K562 (cell line): Measurements from ENCODE around the gene TCOF1. TPM values are rescaled to one million over a fixed set of nuclear protein-coding genes. Genes with fewer than 3 reads are reported as not detected.

Source experiments
- ATAC-seq: fragments of 200-7000 bp; cut with Tn5 transposase; 3 replicates; pipeline ENCODE4 v1.9.1; 2020; ENCODE audit warnings: moderate library complexity
- BruUV-seq: library from RNA; stranded (reverse); fragments of 400-500 nt; replicated peaks from 2 replicates; lab custom pipeline; 2021; lab: Mats Ljungman, UMichigan
- CTCF ChIA-PET: fragments of 300-600 bp; formaldehyde crosslinking; extraction: SDS; loops from one replicate; lab custom pipeline; 2021; ENCODE audit warnings: low intra/inter-chr PET ratio; lab: Yijun Ruan, JAX
- POLR2A ChIA-PET: fragments of 300-600, 350-650 bp; sonication (Branson Sonifier 250); formaldehyde crosslinking; extraction: SDS; loops from one replicate; lab custom pipeline; 2021; ENCODE audit warnings: antibody characterized with exemption, inconsistent platforms; lab: Yijun Ruan, JAX
- DNase-seq, 4 experiments: peaks; one replicate each; pipeline versions ENCODE4 v3.0.0 to v3.0.0-alpha.2; 2011 to 2018; ENCODE audit warnings: low spot score in 3 of 4, mixed read lengths in 3 of 4; ENCODE audit errors: extremely low read depth in 1 of 4
- FAIRE-seq: peaks from 2 replicates; lab custom pipeline; 2011; peaks lifted over from hg19 to GRCh38; lab: Jason Lieb, UNC
- H2AFZ ChIP-seq: 2 replicates; pipeline ENCODE4 v1.6.0; 2011; ENCODE audit warnings: low read depth, low read length, control low read depth, inconsistent platforms
- H3K27ac ChIP-seq: fragments of 200-600 bp; 3 replicates; pipeline ENCODE4 v1.8.0; 2011; ENCODE audit warnings: low read depth, mild to moderate bottlenecking, control low read depth, inconsistent platforms, low read length, moderate library complexity, mixed read lengths; ENCODE audit errors: extremely low read depth
- H3K27me3 ChIP-seq, 2 experiments: fragments of 300-600 bp in 1 of 2; 2 replicates in 1 of 2; 3 replicates in 1 of 2; pipeline versions ENCODE4 v1.6.0 to v1.8.0; 2011; ENCODE audit warnings: inconsistent platforms in 2 of 2, low read length in 2 of 2, mild to moderate bottlenecking in 1 of 2, mixed read lengths in 1 of 2, moderate library complexity in 1 of 2; ENCODE audit not compliant: control insufficient read depth in 2 of 2, insufficient read depth in 2 of 2
- H3K36me3 ChIP-seq: fragments of 300-600 bp; 3 replicates; pipeline ENCODE4 v1.8.0; 2011; ENCODE audit warnings: mild to moderate bottlenecking, low read length, inconsistent platforms; ENCODE audit not compliant: control insufficient read depth, insufficient read depth
- H3K4me1 ChIP-seq, 2 experiments: fragments of 200-600 bp in 1 of 2; replicated peaks in 1 of 2; 2 replicates in 1 of 2; 3 replicates in 1 of 2; pipeline versions ENCODE4 v1.5.1 to v1.8.0; 2011; ENCODE audit warnings: inconsistent platforms in 2 of 2, low read length in 2 of 2, mild to moderate bottlenecking in 1 of 2, mixed read lengths in 1 of 2, moderate library complexity in 1 of 2; ENCODE audit not compliant: control insufficient read depth in 2 of 2, insufficient read depth in 2 of 2
- H3K4me2 ChIP-seq: 2 replicates; pipeline ENCODE4 v1.6.1; 2011; ENCODE audit warnings: low read length, control low read depth, inconsistent platforms, mixed read lengths; ENCODE audit not compliant: insufficient read depth
- H3K4me3 ChIP-seq: fragments of 200-600 bp; sonication (generic), shearing (Covaris generic); 2 replicates; pipeline ENCODE4 v1.5.1; 2016; ENCODE audit warnings: control low read depth, inconsistent platforms
- H3K79me2 ChIP-seq: fragments of 200-600 bp; 3 replicates; pipeline ENCODE4 v1.8.0; 2011; ENCODE audit warnings: low read length, inconsistent platforms; ENCODE audit not compliant: control insufficient read depth, insufficient read depth
- H3K9ac ChIP-seq, 2 experiments: 2 replicates each; pipeline versions ENCODE4 v1.6.0 to v1.6.1; 2011; ENCODE audit warnings: low read depth in 2 of 2, low read length in 2 of 2, control low read depth in 1 of 2, inconsistent platforms in 1 of 2, mild to moderate bottlenecking in 1 of 2, mixed read lengths in 1 of 2; ENCODE audit not compliant: insufficient read depth in 1 of 2
- H3K9me1 ChIP-seq: one replicate; pipeline ENCODE4 v1.6.0; 2011; ENCODE audit warnings: inconsistent platforms, mild to moderate bottlenecking, low read length, moderate library complexity; ENCODE audit not compliant: control insufficient read depth, insufficient read depth
- H3K9me3 ChIP-seq: replicated peaks from 2 replicates; pipeline ENCODE4 v1.5.1; 2011; ENCODE audit warnings: low read depth, low read length, inconsistent platforms; ENCODE audit not compliant: control insufficient read depth, insufficient read depth
- H4K20me1 ChIP-seq: replicated peaks from 2 replicates; pipeline ENCODE4 v1.6.1; 2011; ENCODE audit warnings: low read length, inconsistent platforms, mixed read lengths; ENCODE audit not compliant: control insufficient read depth, insufficient read depth
- BCOR ChIP-seq: fragments of 450-650 bp; IDR thresholded peaks from 2 replicates; pipeline ENCODE4 v1.6.1; 2016
- FOXJ2 ChIP-seq: fragments of 200-800 bp; sonication (Bioruptor generic); IDR thresholded peaks from 2 replicates; pipeline ENCODE4 v1.6.1; 2016; ENCODE audit warnings: missing genetic modification characterization, missing compliant biosample characterization
- GABPB1 ChIP-seq: sonication (generic); formaldehyde crosslinking; IDR thresholded peaks from 2 replicates; pipeline ENCODE4 v1.8.0; 2022; ENCODE audit warnings: mild to moderate bottlenecking, missing genetic modification reagents
- ID3 ChIP-seq, 2 experiments: fragments of 250-450 bp in 1 of 2; fragments of 450-650 bp in 1 of 2; sonication (Bioruptor Pico) in 1 of 2; IDR thresholded peaks; 2 replicates each; pipeline versions ENCODE4 v1.6.1 to v1.8.0; 2016 to 2021; ENCODE audit warnings: mild to moderate bottlenecking in 2 of 2, moderate library complexity in 2 of 2, missing compliant biosample characterization in 1 of 2, missing genetic modification characterization in 1 of 2
- MTA1 ChIP-seq: fragments of 450-650 bp; IDR thresholded peaks from 2 replicates; pipeline ENCODE4 v1.6.1; 2017; ENCODE audit warnings: borderline replicate concordance
- NFXL1 ChIP-seq: fragments of 450-650 bp; formaldehyde crosslinking; IDR thresholded peaks from 2 replicates; pipeline ENCODE4 v1.4.0; 2021; ENCODE audit warnings: mild to moderate bottlenecking
- ZNF639 ChIP-seq, 2 experiments: fragments of 200-800 bp in 1 of 2; sonication (Bioruptor generic) in 1 of 2; sonication (generic) in 1 of 2; formaldehyde crosslinking in 1 of 2; IDR thresholded peaks in 1 of 2; conservative IDR thresholded peaks in 1 of 2; 2 replicates each; pipeline versions ENCODE4 v1.5.0 to v1.6.1; 2016 to 2020; ENCODE audit warnings: missing compliant biosample characterization in 1 of 2, missing genetic modification characterization in 1 of 2, missing genetic modification reagents in 1 of 2
- ZNF780A ChIP-seq: fragments of 250-450 bp; sonication (Bioruptor Pico); IDR thresholded peaks from 2 replicates; pipeline ENCODE4 v1.5.0; 2021; ENCODE audit warnings: mild to moderate bottlenecking
- WGBS: fragments of 100-300 bp; shearing (Covaris generic); methylation state at CpG from one replicate; pipeline ENCODE4 v1.1.6; 2016; ENCODE audit warnings: low coverage, mixed read lengths; ENCODE audit not compliant: insufficient coverage; ENCODE audit errors: missing lambda C conversion rate; 5-methylcytosine and 5-hydroxymethylcytosine counted together
- in situ Hi-C: fragments of 300-500 bp; cut with MboI; formaldehyde crosslinking; loops from 4 replicates; pipeline ENCODE4 v1.15.0; 2018; ENCODE audit warnings: inconsistent platforms, mixed read lengths
- intact Hi-C: fragments of 100-400 bp; cut with micrococcal nuclease; formaldehyde crosslinking; loops from 2 replicates; pipeline ENCODE4 v1.14.2; 2022
- polyA plus RNA-seq, 8 experiments: library from polyadenylated mRNA; depleted of rRNA in 4 of 8; stranded (reverse) in 5 of 8; unstranded in 3 of 8; fragments of >200 nt; fragmentation: Nextera tagmentation in 2 of 8; fragmentation: Illumina TruSeq in 1 of 8; extraction: Ambion mirVana in 2 of 8; extraction: Trizol in 1 of 8; gene quantifications; 2 replicates each; pipeline versions ENCODE4 v1.2.1 to v1.2.3, GENCODE V29; 2011 to 2014; ENCODE audit warnings: inconsistent platforms in 1 of 8, missing spikeins in 1 of 8
- total RNA-seq, 7 experiments: library from RNA; depleted of rRNA in 6 of 7; stranded (reverse); fragments of >200 nt in 6 of 7; fragmentation: Illumina TruSeq in 2 of 7; extraction: Trizol in 2 of 7; gene quantifications; 2 replicates each; pipeline versions ENCODE4 v1.2.1 to v1.2.3, GENCODE V29; 2011 to 2021; ENCODE audit warnings: low replicate concordance in 1 of 7

TCOF1 gene
- total and polyA plus RNA-seq, 9 of the 15 experiments (the other 6 are each of a cell fraction or from before 2014, with no cell fraction given), result 9.8 to 134 (median 61.7) TPM

GRCh38 chr5:150325426-150325825 lies 32.1 kb upstream of the TCOF1 start:
- no peaks in the 10 kb centered on the region for H3K9me1 ChIP-seq
- ATAC-seq, result no peak
- H3K79me2 ChIP-seq, result no peaks in the 10 kb centered on the region
- peaks cover 0 to 9% of the 10 kb centered on the region in 2 experiments; a peak in 3 of 5 replicates for H3K4me1 ChIP-seq
- in situ Hi-C loops (no loop called here), intact Hi-C loops (no loop called here)
- H3K4me3 ChIP-seq, result no peak overlapping the region
- CTCF ChIA-PET, result no interaction called here
- peaks cover 2 to 30% of the 10 kb centered on the region in 2 experiments; a peak in 2 of 5 replicates for H3K27me3 ChIP-seq
- no peak for DNase-seq
- no TSS peak for BruUV-seq
- H3K4me2 ChIP-seq, result no peak overlapping the region
- WGBS, result no CpG with 5 or more reads among the region's 4 CpGs
- FAIRE-seq, result no peak
- POLR2A ChIA-PET, result no interaction called here
- TF ChIP-seq MTA1 (no peak), BCOR (no peak), GABPB1 (CRISPR knock-in tag) (no peak), ZNF780A (no peak), NFXL1 (CRISPR knock-in tag) (no peak), ID3 (CRISPR knock-in tag; IDR thresholded peaks at IDR 0.05) (no peak), ID3 (tag; IDR thresholded peaks at IDR 0.05) (no peak), FOXJ2 (tag) (no peak), ZNF639 (CRISPR knock-in tag; conservative IDR thresholded peaks at IDR 0.05 in 1 of 2, IDR thresholded peaks at IDR 0.05 in 1 of 2) (no peak)
- no peaks in the 10 kb centered on the region for H3K36me3 ChIP-seq
- no peak overlapping the region for H3K27ac ChIP-seq
- H2AFZ ChIP-seq, result no peak overlapping the region
- H3K9ac ChIP-seq, result no peak overlapping the region; a peak in 2 of 4 replicates
- H3K9me3 ChIP-seq, result no peaks in the 10 kb centered on the region; the same call in 1 of the 2 replicates
- H4K20me1 ChIP-seq, result peaks cover 2% of the 10 kb centered on the region; the same call in 1 of the 2 replicates
